ENCODE results near the gene ABCA5.

ABCA5 gene

DNA sequence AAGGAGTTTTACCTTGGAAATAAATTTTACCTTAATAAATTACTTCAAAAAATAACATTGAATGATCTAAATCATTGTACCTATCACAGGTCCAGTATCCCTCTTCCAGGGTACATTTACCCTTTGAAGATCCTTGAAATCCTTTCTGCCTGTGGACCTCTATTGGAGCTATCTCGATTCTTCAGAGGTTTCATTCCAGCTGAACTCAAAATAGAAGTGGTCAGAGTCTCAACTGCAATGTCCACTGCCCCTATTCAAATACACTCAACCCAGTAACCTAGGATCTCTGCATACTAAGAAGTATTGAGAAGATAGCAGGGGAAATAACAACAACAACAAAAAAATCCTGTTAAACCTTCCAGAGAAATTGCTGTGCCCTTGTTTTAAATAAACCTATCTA lies 9.3 kb downstream of the ABCA5 start:
- TF ChIP-seq FOXM1 (IDR thresholded peaks at IDR 0.05; ENCODE audit: borderline replicate concordance, low read depth) (no peak), CREB1 (IDR thresholded peaks at IDR 0.05; ENCODE audit: low read depth) (no peak), TCF12 (IDR thresholded peaks at IDR 0.05; ENCODE audit: low read depth) (no peak), TAF1 (IDR thresholded peaks at IDR 0.05; ENCODE audit: low read depth) (no peak), RAD21 (IDR thresholded peaks at IDR 0.05; ENCODE audit: low read depth) (no peak), CEBPB (IDR thresholded peaks at IDR 0.05) (no peak), EGR1 (IDR thresholded peaks at IDR 0.05) (no peak), EP300 (IDR thresholded peaks at IDR 0.05; ENCODE audit: borderline replicate concordance) (no peak), NFIC (IDR thresholded peaks at IDR 0.05) (no peak), TEAD4 (IDR thresholded peaks at IDR 0.05) (no peak), YY1 (IDR thresholded peaks at IDR 0.05; ENCODE audit: low read depth) (no peak)
- TF ChIP-seq, protein P1, sequence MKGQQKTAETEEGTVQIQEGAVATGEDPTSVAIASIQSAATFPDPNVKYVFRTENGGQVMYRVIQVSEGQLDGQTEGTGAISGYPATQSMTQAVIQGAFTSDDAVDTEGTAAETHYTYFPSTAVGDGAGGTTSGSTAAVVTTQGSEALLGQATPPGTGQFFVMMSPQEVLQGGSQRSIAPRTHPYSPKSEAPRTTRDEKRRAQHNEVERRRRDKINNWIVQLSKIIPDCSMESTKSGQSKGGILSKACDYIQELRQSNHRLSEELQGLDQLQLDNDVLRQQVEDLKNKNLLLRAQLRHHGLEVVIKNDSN (IDR thresholded peaks at IDR 0.05): no peak
- TF ChIP-seq, protein P2, sequence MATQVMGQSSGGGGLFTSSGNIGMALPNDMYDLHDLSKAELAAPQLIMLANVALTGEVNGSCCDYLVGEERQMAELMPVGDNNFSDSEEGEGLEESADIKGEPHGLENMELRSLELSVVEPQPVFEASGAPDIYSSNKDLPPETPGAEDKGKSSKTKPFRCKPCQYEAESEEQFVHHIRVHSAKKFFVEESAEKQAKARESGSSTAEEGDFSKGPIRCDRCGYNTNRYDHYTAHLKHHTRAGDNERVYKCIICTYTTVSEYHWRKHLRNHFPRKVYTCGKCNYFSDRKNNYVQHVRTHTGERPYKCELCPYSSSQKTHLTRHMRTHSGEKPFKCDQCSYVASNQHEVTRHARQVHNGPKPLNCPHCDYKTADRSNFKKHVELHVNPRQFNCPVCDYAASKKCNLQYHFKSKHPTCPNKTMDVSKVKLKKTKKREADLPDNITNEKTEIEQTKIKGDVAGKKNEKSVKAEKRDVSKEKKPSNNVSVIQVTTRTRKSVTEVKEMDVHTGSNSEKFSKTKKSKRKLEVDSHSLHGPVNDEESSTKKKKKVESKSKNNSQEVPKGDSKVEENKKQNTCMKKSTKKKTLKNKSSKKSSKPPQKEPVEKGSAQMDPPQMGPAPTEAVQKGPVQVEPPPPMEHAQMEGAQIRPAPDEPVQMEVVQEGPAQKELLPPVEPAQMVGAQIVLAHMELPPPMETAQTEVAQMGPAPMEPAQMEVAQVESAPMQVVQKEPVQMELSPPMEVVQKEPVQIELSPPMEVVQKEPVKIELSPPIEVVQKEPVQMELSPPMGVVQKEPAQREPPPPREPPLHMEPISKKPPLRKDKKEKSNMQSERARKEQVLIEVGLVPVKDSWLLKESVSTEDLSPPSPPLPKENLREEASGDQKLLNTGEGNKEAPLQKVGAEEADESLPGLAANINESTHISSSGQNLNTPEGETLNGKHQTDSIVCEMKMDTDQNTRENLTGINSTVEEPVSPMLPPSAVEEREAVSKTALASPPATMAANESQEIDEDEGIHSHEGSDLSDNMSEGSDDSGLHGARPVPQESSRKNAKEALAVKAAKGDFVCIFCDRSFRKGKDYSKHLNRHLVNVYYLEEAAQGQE (IDR thresholded peaks at IDR 0.05; ENCODE audit: low read depth): no peak

DNA sequence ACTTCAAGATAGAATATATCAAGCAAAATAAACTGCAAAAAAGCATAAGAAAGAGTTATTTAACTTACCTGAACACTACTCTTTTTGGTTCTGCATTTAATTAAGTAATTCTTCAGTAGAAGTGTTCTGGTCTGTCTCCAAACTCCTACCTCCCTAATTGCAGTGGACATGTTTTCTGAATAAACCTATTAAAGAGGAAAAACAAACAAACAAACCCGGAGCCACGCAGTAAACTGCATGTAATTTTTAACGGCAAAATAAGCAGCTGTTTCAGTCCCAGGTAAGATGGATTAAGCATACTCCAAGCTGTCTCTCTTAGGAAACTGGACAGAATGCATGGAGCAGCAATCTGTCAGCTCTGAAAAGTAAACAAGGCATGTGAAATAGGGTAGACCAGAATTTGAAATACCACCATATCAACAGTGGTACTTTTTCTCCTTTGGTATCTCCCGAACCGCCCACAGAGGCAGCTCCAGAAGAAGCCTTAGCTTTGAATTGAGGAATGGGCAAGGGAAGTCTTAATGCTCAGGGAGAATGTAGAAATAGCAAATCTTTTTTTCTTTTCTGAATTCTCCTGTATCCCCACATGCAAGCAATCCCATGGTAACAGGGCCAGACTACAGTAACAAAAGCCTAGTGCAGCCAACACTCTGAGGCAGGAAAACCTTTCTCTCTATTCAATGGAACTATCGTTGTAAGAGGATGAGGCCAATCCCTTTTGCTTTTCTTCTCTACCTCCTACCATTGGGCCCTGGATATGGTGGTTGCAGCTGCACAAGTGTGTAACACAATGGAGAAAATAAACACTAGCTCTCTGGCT lies 12.5 kb downstream of the ABCA5 start:
- TF ChIP-seq TAF1 (IDR thresholded peaks at IDR 0.05; ENCODE audit: low read depth) (no peak), RAD21 (IDR thresholded peaks at IDR 0.05; ENCODE audit: low read depth) (no peak), YY1 (IDR thresholded peaks at IDR 0.05; ENCODE audit: low read depth) (no peak), EP300 (IDR thresholded peaks at IDR 0.05; ENCODE audit: borderline replicate concordance) (no peak)
- TF ChIP-seq, protein P2 (IDR thresholded peaks at IDR 0.05; ENCODE audit: low read depth): no peak
- TF ChIP-seq, protein P1 (IDR thresholded peaks at IDR 0.05): no peak

DNA sequence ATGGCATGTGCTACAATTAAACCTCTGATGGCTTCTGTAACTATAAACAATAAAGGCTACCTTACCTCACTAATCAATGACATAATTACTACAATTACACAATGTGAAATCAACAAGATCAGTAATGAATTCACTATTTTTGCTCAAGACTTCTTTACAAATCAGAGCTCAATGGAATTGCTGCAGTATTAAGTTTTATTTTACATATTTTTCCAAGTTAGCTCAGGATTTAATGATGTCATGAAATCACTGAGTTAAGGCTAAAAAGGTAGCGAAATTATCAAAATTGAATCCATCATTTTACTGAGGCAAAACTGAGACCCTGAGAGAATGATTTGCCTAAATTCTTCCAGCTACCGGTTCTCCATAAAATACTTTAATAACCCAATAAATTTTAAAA lies 21.8 kb downstream of the ABCA5 start:
- no peak for TF ChIP-seq CEBPB (IDR thresholded peaks at IDR 0.05)
- TF ChIP-seq ZBTB7A (IDR thresholded peaks at IDR 0.05; ENCODE audit: low read depth): no peak
- TF ChIP-seq FOXM1 (IDR thresholded peaks at IDR 0.05; ENCODE audit: borderline replicate concordance, low read depth): no peak
- TF ChIP-seq, protein P2 (IDR thresholded peaks at IDR 0.05; ENCODE audit: low read depth): no peak
- no peak for TF ChIP-seq TEAD4 (IDR thresholded peaks at IDR 0.05)
- TF ChIP-seq, protein P1 (IDR thresholded peaks at IDR 0.05): no peak
- TF ChIP-seq YY1 (IDR thresholded peaks at IDR 0.05; ENCODE audit: low read depth): no peak
- TF ChIP-seq CREB1 (IDR thresholded peaks at IDR 0.05; ENCODE audit: low read depth): no peak
- no peak for TF ChIP-seq TCF12 (IDR thresholded peaks at IDR 0.05; ENCODE audit: low read depth)

DNA sequence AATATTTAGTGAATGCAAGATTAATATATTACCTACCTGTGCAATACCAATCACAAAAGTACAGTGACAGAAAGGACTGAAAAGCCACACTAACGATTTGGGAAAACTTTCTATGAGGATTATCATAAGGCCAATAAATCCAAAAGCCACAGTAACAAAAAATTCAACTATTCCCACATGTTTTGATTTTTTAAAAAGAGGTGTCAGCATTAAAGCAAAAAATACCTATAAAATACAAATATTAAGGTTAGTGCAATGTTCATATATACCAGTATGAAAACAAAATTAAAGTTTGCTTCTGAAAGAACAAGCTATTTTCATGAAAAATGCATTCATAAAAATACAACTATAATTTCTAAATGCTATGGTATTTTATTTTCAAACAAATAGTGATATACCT lies 24.3 kb downstream of the ABCA5 start:
- TF ChIP-seq TCF12 (IDR thresholded peaks at IDR 0.05; ENCODE audit: low read depth): no peak
- TF ChIP-seq FOXM1 (IDR thresholded peaks at IDR 0.05; ENCODE audit: borderline replicate concordance, low read depth): no peak
- no peak for TF ChIP-seq RAD21 (IDR thresholded peaks at IDR 0.05; ENCODE audit: low read depth)
- no peak for TF ChIP-seq EP300 (IDR thresholded peaks at IDR 0.05; ENCODE audit: borderline replicate concordance)
- TF ChIP-seq TEAD4 (IDR thresholded peaks at IDR 0.05): no peak
- TF ChIP-seq, protein P2 (IDR thresholded peaks at IDR 0.05; ENCODE audit: low read depth): no peak
- TF ChIP-seq EGR1 (IDR thresholded peaks at IDR 0.05): no peak
